Caco-2 (cell line): Measurements from ENCODE around the gene KRTAP19-4. TPM values are rescaled to one million over a fixed set of nuclear protein-coding genes. Genes with fewer than 3 reads are reported as not detected.

Experiments used
- Bru-seq: library from RNA; stranded (reverse); fragments of 400-500 nt; gene quantifications from one replicate; lab custom pipeline; 2021; lab: Mats Ljungman, UMichigan
- BruChase-seq, 2 experiments: library from RNA; stranded (reverse); fragments of 400-500 nt; gene quantifications; one replicate each; lab custom pipeline; 2021; lab: Mats Ljungman, UMichigan
- BruUV-seq: library from RNA; stranded (reverse); fragments of 400-500 nt; replicated peaks from 2 replicates; lab custom pipeline; 2021; lab: Mats Ljungman, UMichigan
- CTCF ChIA-PET: fragments of 300-600 bp; sonication (Branson Sonifier 250); formaldehyde crosslinking; loops from one replicate; lab custom pipeline; 2022; ENCODE audit warnings: antibody characterized with exemption; lab: Charles Lee
- POLR2A ChIA-PET: fragments of 300-600 bp; sonication (Branson Sonifier 250); formaldehyde crosslinking; loops from one replicate; lab custom pipeline; 2022; ENCODE audit warnings: antibody characterized with exemption; lab: Charles Lee
- DNase-seq, 2 experiments: peaks; one replicate each; pipeline versions ENCODE4 v3.0.0 to v3.0.0-alpha.2; 2020 to 2022
- H3K27me3 ChIP-seq: replicated peaks from 2 replicates; pipeline ENCODE4 v1.6.0; 2011; ENCODE audit warnings: low read length; ENCODE audit not compliant: control insufficient read depth, insufficient read depth
- H3K36me3 ChIP-seq: 2 replicates; pipeline ENCODE4 v1.5.1; 2011; ENCODE audit warnings: low read length; ENCODE audit not compliant: control insufficient read depth, insufficient read depth
- H3K4me1 ChIP-seq: fragments of 250-450 bp; sonication (Bioruptor Pico); 2 replicates; pipeline ENCODE4 v1.5.1; 2020; ENCODE audit warnings: mild to moderate bottlenecking
- H3K4me3 ChIP-seq: 2 replicates; pipeline ENCODE4 v1.5.1; 2011; ENCODE audit warnings: low read depth, mild to moderate bottlenecking, control low read depth, low read length
- H3K9me3 ChIP-seq: fragments of 250-450 bp; sonication (Bioruptor Pico); 2 replicates; pipeline ENCODE4 v1.5.1; 2020; ENCODE audit warnings: mild to moderate bottlenecking, moderate library complexity
- H3K27ac Mint-ChIP-seq: one replicate; pipeline ENCODE4 v1.8.0; 2022; ENCODE audit warnings: mixed read lengths; ENCODE audit not compliant: unreplicated experiment
- H3K27me3 Mint-ChIP-seq: one replicate; pipeline ENCODE4 v1.8.0; 2022; ENCODE audit warnings: mixed read lengths; ENCODE audit not compliant: insufficient read depth, unreplicated experiment
- H3K36me3 Mint-ChIP-seq: one replicate; pipeline ENCODE4 v1.8.0; 2022; ENCODE audit warnings: mild to moderate bottlenecking, mixed read lengths; ENCODE audit not compliant: insufficient read depth, unreplicated experiment
- H3K4me1 Mint-ChIP-seq: one replicate; pipeline ENCODE4 v1.8.0; 2022; ENCODE audit warnings: low read depth, mixed read lengths; ENCODE audit not compliant: unreplicated experiment
- H3K4me3 Mint-ChIP-seq: one replicate; pipeline ENCODE4 v1.8.0; 2022; ENCODE audit warnings: mild to moderate bottlenecking, moderate library complexity, mixed read lengths; ENCODE audit not compliant: unreplicated experiment
- H3K9me3 Mint-ChIP-seq: one replicate; pipeline ENCODE4 v1.8.0; 2022; ENCODE audit warnings: mixed read lengths; ENCODE audit not compliant: unreplicated experiment
- intact Hi-C: fragments of 100-400 bp; cut with micrococcal nuclease; formaldehyde crosslinking; loops from one replicate; pipeline ENCODE4 v1.10.0; 2022; ENCODE audit not compliant: unreplicated experiment
- long read RNA-seq: library from polyadenylated mRNA; stranded (forward); transcript quantifications from one replicate; pipeline ENCODE4 v2.0.0, GENCODE V29; 2022
- total RNA-seq: library from RNA; stranded (reverse); gene quantifications from 2 replicates; pipeline ENCODE4 v1.2.3, GENCODE V29; 2022
- TF ChIP-seq, protein P1 (sequence below), 2 experiments: fragments of 200-600 bp in 1 of 2; IDR thresholded peaks; 1 replicate in 1 of 2; 2 replicates in 1 of 2; pipeline versions ENCODE4 v1.5.1 to v1.8.0; 2011 to 2022; ENCODE audit warnings: antibody characterized with exemption in 1 of 2, control low read depth in 1 of 2, inconsistent platforms in 1 of 2, low read depth in 1 of 2, low read length in 1 of 2, mild to moderate bottlenecking in 1 of 2, moderate library complexity in 1 of 2; ENCODE audit not compliant: insufficient read depth in 1 of 2, severe bottlenecking in 1 of 2, unreplicated experiment in 1 of 2

KRTAP19-4 gene
- total RNA-seq (not detected in 2 replicates), Bru-seq, nascent RNA (not detected), BruChase-seq, experiment 1, labeled RNA remaining after a 2-hour chase (not detected), BruChase-seq, experiment 2, labeled RNA remaining after a 6-hour chase (not detected)
- long read RNA-seq: 0 reads

- no TSS peak for BruUV-seq
- H3K4me1 Mint-ChIP-seq: no peaks in the 10 kb centered on the region
- H3K4me3 Mint-ChIP-seq: no peak within 1 kb of the TSS
- intact Hi-C loops: no loop called here
- peaks cover 4% of the 10 kb centered on the region for H3K27me3 Mint-ChIP-seq
- no peaks in the 10 kb centered on the region for H3K27me3 ChIP-seq
- TF ChIP-seq, protein P1, sequence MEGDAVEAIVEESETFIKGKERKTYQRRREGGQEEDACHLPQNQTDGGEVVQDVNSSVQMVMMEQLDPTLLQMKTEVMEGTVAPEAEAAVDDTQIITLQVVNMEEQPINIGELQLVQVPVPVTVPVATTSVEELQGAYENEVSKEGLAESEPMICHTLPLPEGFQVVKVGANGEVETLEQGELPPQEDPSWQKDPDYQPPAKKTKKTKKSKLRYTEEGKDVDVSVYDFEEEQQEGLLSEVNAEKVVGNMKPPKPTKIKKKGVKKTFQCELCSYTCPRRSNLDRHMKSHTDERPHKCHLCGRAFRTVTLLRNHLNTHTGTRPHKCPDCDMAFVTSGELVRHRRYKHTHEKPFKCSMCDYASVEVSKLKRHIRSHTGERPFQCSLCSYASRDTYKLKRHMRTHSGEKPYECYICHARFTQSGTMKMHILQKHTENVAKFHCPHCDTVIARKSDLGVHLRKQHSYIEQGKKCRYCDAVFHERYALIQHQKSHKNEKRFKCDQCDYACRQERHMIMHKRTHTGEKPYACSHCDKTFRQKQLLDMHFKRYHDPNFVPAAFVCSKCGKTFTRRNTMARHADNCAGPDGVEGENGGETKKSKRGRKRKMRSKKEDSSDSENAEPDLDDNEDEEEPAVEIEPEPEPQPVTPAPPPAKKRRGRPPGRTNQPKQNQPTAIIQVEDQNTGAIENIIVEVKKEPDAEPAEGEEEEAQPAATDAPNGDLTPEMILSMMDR (IDR thresholded peaks at IDR 0.05; ENCODE audit: insufficient read depth in 1 of 2, low read depth in 1 of 2, low read length in 1 of 2, severe bottlenecking in 1 of 2, unreplicated experiment in 1 of 2): no peak
- H3K4me1 ChIP-seq: no peaks in the 10 kb centered on the region
- H3K9me3 Mint-ChIP-seq: no peaks in the 10 kb centered on the region
- H3K27ac Mint-ChIP-seq: no peak within 1 kb of the TSS
- ChIA-PET CTCF (no interaction called here), POLR2A (no interaction called here)
- no peaks in the 10 kb centered on the region for H3K36me3 Mint-ChIP-seq
- no peak within 1 kb of the TSS for H3K4me3 ChIP-seq
- H3K36me3 ChIP-seq: no peaks in the 10 kb centered on the region
- no peaks in the 10 kb centered on the region for H3K9me3 ChIP-seq
- no peak for DNase-seq
Observed at GRCh38 chr21:30497065-30497464, at the start of gene KRTAP19-4. Gene KRTAP19-4, minus strand, starts transcription at chr21:30497165. Its CDS starts 55 bp downstream, at chr21:30497110.

- no peaks in the 10 kb centered on the region for H3K4me1 Mint-ChIP-seq
- no peaks in the 10 kb centered on the region for H3K9me3 ChIP-seq
- TF ChIP-seq, protein P1 (IDR thresholded peaks at IDR 0.05; ENCODE audit: insufficient read depth in 1 of 2, low read depth in 1 of 2, low read length in 1 of 2, severe bottlenecking in 1 of 2, unreplicated experiment in 1 of 2): no peak
- BruUV-seq: no TSS peak
- no peak within 1 kb of the TSS for H3K27ac Mint-ChIP-seq
- H3K9me3 Mint-ChIP-seq: no peaks in the 10 kb centered on the region
- peaks cover 7% of the 10 kb centered on the region for H3K27me3 Mint-ChIP-seq
- no peak within 1 kb of the TSS for H3K4me3 Mint-ChIP-seq
- no peak within 1 kb of the TSS for H3K4me3 ChIP-seq
- intact Hi-C loops: no loop called here
- H3K4me1 ChIP-seq: no peaks in the 10 kb centered on the region
- ChIA-PET CTCF (no interaction called here), POLR2A (no interaction called here)
- no peaks in the 10 kb centered on the region for H3K36me3 Mint-ChIP-seq
- H3K36me3 ChIP-seq: no peaks in the 10 kb centered on the region
- no peaks in the 10 kb centered on the region for H3K27me3 ChIP-seq
- no peak for DNase-seq
Observed at GRCh38 chr21:30541764-30542163, 44.8 kb upstream of the KRTAP19-4 start, which contains the start of gene KRTAP19-6. Gene KRTAP19-6, minus strand, starts transcription at chr21:30541864. Its CDS starts 31 bp downstream, at chr21:30541833.

- TF ChIP-seq, protein P1 (IDR thresholded peaks at IDR 0.05; ENCODE audit: insufficient read depth in 1 of 2, low read depth in 1 of 2, low read length in 1 of 2, severe bottlenecking in 1 of 2, unreplicated experiment in 1 of 2): no peak
- intact Hi-C loops: no loop called here
- Histone ChIP-seq H3K9me3 (no peaks in the 10 kb centered on the region), H3K4me3 (no peak overlapping the region), H3K4me1 (no peaks in the 10 kb centered on the region), H3K36me3 (no peaks in the 10 kb centered on the region), H3K27me3 (no peaks in the 10 kb centered on the region)
- Mint-ChIP-seq H3K4me1 (no peaks in the 10 kb centered on the region), H3K27me3 (no peaks in the 10 kb centered on the region), H3K4me3 (no peak overlapping the region), H3K9me3 (no peaks in the 10 kb centered on the region), H3K36me3 (no peaks in the 10 kb centered on the region), H3K27ac (no peak overlapping the region)
- POLR2A ChIA-PET: no interaction called here
- DNase-seq: no peak
- no TSS peak for BruUV-seq
- CTCF ChIA-PET: no interaction called here
Observed at GRCh38 chr21:30518876-30519275, 21.9 kb upstream of the KRTAP19-4 start.
